SK-N-SH (cell line): Measurements from ENCODE around the gene EEF1AKMT4. TPM values are rescaled to one million over a fixed set of nuclear protein-coding genes. Genes with fewer than 3 reads are reported as not detected.

Experiments
- CTCF ChIA-PET: fragments of 300-600, 350-600 bp; formaldehyde crosslinking; extraction: SDS; loops from one replicate; lab custom pipeline; 2021; lab: Yijun Ruan, JAX
- POLR2A ChIA-PET: fragments of 350-600 bp; sonication (Branson Sonifier 250); formaldehyde crosslinking; extraction: SDS; loops from one replicate; lab custom pipeline; 2020; ENCODE audit warnings: antibody characterized with exemption, inconsistent platforms; lab: Yijun Ruan, JAX
- DNase-seq: peaks from one replicate; pipeline ENCODE4 v3.0.0; 2012
- H2AFZ ChIP-seq: fragments of 200-600 bp; sonication (generic); 2 replicates; pipeline ENCODE4 v1.8.1; 2016; ENCODE audit warnings: antibody characterized with exemption, mild to moderate bottlenecking, low read depth
- H3F3A ChIP-seq: fragments of 200-600 bp; sonication (generic); replicated peaks from 2 replicates; pipeline ENCODE3; 2016; ENCODE audit warnings: antibody characterized with exemption, mild to moderate bottlenecking; ENCODE audit not compliant: insufficient read depth
- H3K27ac ChIP-seq, 2 experiments: fragments of 200-500 bp in 1 of 2; fragments of 200-600 bp in 1 of 2; sonication (Bioruptor generic) in 1 of 2; sonication (generic), shearing (Covaris generic) in 1 of 2; 2 replicates each; pipeline versions ENCODE4 v1.5.1 to v1.6.1; 2014 to 2016; ENCODE audit warnings: low read depth in 2 of 2, inconsistent platforms in 1 of 2, low read length in 1 of 2, mild to moderate bottlenecking in 1 of 2, mixed read lengths in 1 of 2
- H3K27me3 ChIP-seq: fragments of 200-600 bp; sonication (generic), shearing (Covaris generic); 2 replicates; pipeline ENCODE4 v1.6.1; 2016; ENCODE audit warnings: mixed run types; ENCODE audit not compliant: insufficient read depth
- H3K36me3 ChIP-seq, 2 experiments: fragments of 200-500 bp in 1 of 2; fragments of 200-600 bp in 1 of 2; sonication (Bioruptor generic) in 1 of 2; sonication (generic) in 1 of 2; replicated peaks in 1 of 2; 2 replicates each; pipeline versions ENCODE3 to v1.5.1; 2014 to 2016; ENCODE audit warnings: low read length in 1 of 2, mild to moderate bottlenecking in 1 of 2; ENCODE audit not compliant: insufficient read depth in 2 of 2, control insufficient read depth in 1 of 2
- H3K4me1 ChIP-seq, 2 experiments: fragments of 200-500 bp in 1 of 2; fragments of 200-600 bp in 1 of 2; sonication (Bioruptor generic) in 1 of 2; sonication (generic), shearing (Covaris generic) in 1 of 2; 2 replicates each; pipeline versions ENCODE4 v1.5.1 to v1.6.1; 2014 to 2016; ENCODE audit warnings: low read depth in 1 of 2, low read length in 1 of 2, mixed run types in 1 of 2; ENCODE audit not compliant: insufficient read depth in 2 of 2, control insufficient read depth in 1 of 2
- H3K4me2 ChIP-seq: fragments of 200-600 bp; sonication (generic), shearing (Covaris generic); 2 replicates; pipeline ENCODE4 v1.6.1; 2017; ENCODE audit warnings: mixed run types
- H3K4me3 ChIP-seq, 2 experiments: fragments of 200-500 bp in 1 of 2; fragments of 200-600 bp in 1 of 2; sonication (Bioruptor generic) in 1 of 2; sonication (generic), shearing (Covaris generic) in 1 of 2; 2 replicates each; pipeline versions ENCODE4 v1.5.1 to v1.8.1; 2014 to 2016; ENCODE audit warnings: low read depth in 2 of 2, inconsistent platforms in 1 of 2, low read length in 1 of 2, mild to moderate bottlenecking in 1 of 2, mixed read lengths in 1 of 2, moderate library complexity in 1 of 2
- H3K79me2 ChIP-seq: fragments of 200-600 bp; sonication (generic); 2 replicates; pipeline ENCODE4 v1.8.1; 2017; ENCODE audit warnings: mild to moderate bottlenecking; ENCODE audit not compliant: insufficient read depth
- H3K9ac ChIP-seq: fragments of 200-600 bp; sonication (generic); 2 replicates; pipeline ENCODE4 v1.6.1; 2017; ENCODE audit warnings: mixed run types
- H3K9me2 ChIP-seq: fragments of 200-600 bp; sonication (generic); 2 replicates; pipeline ENCODE4 v1.6.1; 2017; ENCODE audit warnings: mixed run types
- H3K9me3 ChIP-seq: fragments of 200-600 bp; sonication (generic); 2 replicates; pipeline ENCODE4 v1.6.1; 2017; ENCODE audit warnings: mixed run types, mild to moderate bottlenecking, moderate library complexity
- H4K20me1 ChIP-seq: fragments of 200-600 bp; sonication (generic); 2 replicates; pipeline ENCODE4 v1.6.1; 2017; ENCODE audit warnings: mild to moderate bottlenecking, mixed run types; ENCODE audit not compliant: insufficient read depth
- ELF1 ChIP-seq: IDR thresholded peaks from 2 replicates; pipeline ENCODE4 v1.4.0; 2012
- EP300 ChIP-seq, 2 experiments: IDR thresholded peaks; 2 replicates each; pipeline versions ENCODE4 v1.4.0 to v1.6.1; 2012; ENCODE audit warnings: borderline replicate concordance in 1 of 2, low read depth in 1 of 2, low read length in 1 of 2
- EZH2phosphoT487 ChIP-seq: fragments of 200-600 bp; sonication (generic); IDR thresholded peaks from 2 replicates; pipeline ENCODE4 v1.6.1; 2017; ENCODE audit warnings: low read depth, mixed run types, mild to moderate bottlenecking, antibody characterized with exemption, moderate library complexity, borderline replicate concordance
- FOSL2 ChIP-seq: IDR thresholded peaks from 2 replicates; pipeline ENCODE4 v1.4.0; 2012; ENCODE audit warnings: low read depth, mild to moderate bottlenecking, moderate library complexity, borderline replicate concordance
- GABPA ChIP-seq: IDR thresholded peaks from 2 replicates; pipeline ENCODE4 v1.4.0; 2012; ENCODE audit warnings: low read depth, mild to moderate bottlenecking
- MAX ChIP-seq: IDR thresholded peaks from 2 replicates; pipeline ENCODE4 v1.4.0; 2012; ENCODE audit warnings: low read depth
- MXI1 ChIP-seq: IDR thresholded peaks from 2 replicates; pipeline ENCODE4 v1.6.1; 2012; ENCODE audit warnings: mild to moderate bottlenecking, low read depth, low read length, improper control_type of control experiment
- NRF1 ChIP-seq: IDR thresholded peaks from 2 replicates; pipeline ENCODE4 v1.6.1; 2012; ENCODE audit warnings: low read depth, mild to moderate bottlenecking, low read length
- PBX3 ChIP-seq: IDR thresholded peaks from 2 replicates; pipeline ENCODE4; 2012
- RAD21 ChIP-seq: IDR thresholded peaks from 2 replicates; pipeline ENCODE4 v1.6.1; 2012; ENCODE audit warnings: mild to moderate bottlenecking, low read length
- RFX5 ChIP-seq: IDR thresholded peaks from 2 replicates; pipeline ENCODE4 v1.6.1; 2012; ENCODE audit warnings: mild to moderate bottlenecking, improper control_type of control experiment, low read length
- RXRA ChIP-seq: IDR thresholded peaks from 2 replicates; pipeline ENCODE4 v1.4.0; 2012; ENCODE audit warnings: low read depth, mild to moderate bottlenecking, borderline replicate concordance
- TAF1 ChIP-seq: IDR thresholded peaks from 2 replicates; pipeline ENCODE4 v1.6.1; 2012; ENCODE audit warnings: low read depth, mild to moderate bottlenecking, low read length, moderate library complexity, borderline replicate concordance
- WGBS: methylation state at CpG from one replicate; pipeline ENCODE4 v1.1.6; 2017; ENCODE audit warnings: low lambda C conversion rate; 5-methylcytosine and 5-hydroxymethylcytosine counted together
- polyA plus RNA-seq, 3 experiments: library from polyadenylated mRNA; depleted of rRNA; stranded (reverse); fragments of >200 nt; gene quantifications; 2 replicates each; pipeline ENCODE4 v1.2.3, GENCODE V29; 2012

The EEF1AKMT4 gene
- polyA plus RNA-seq, 1 of the 3 experiments (the other 2 are of a cell fraction): 9.3 TPM

- WGBS: 83% methylated on average over 10 of the region's 19 CpGs
- H2AFZ ChIP-seq: no peak overlapping the region
- H4K20me1 ChIP-seq: no peaks in the 10 kb centered on the region
- peaks cover 21% of the 10 kb centered on the region for H3K27me3 ChIP-seq
- POLR2A ChIA-PET: no interaction called here
- H3K9me3 ChIP-seq: no peaks in the 10 kb centered on the region
- H3K36me3 ChIP-seq: no peaks in the 10 kb centered on the region
- H3K9me2 ChIP-seq: no peaks in the 10 kb centered on the region
- H3F3A ChIP-seq: no peaks in the 10 kb centered on the region
- H3K27ac ChIP-seq: no peak overlapping the region
- TF ChIP-seq RFX5 (no peak), ELF1 (no peak), FOSL2 (no peak), EP300 (IDR thresholded peaks at IDR 0.05; ENCODE audit: borderline replicate concordance in 1 of 2, low read depth in 1 of 2, low read length in 1 of 2) (no peak), GABPA (no peak), TAF1 (no peak), RXRA (no peak), EZH2phosphoT487 (no peak), PBX3 (no peak), RAD21 (no peak), MAX (no peak), NRF1 (no peak)
- H3K4me3 ChIP-seq: no peak overlapping the region
- CTCF ChIA-PET: interaction anchor here (0.6 to 2.6 kb wide), 8 partner anchors 9 to 339 kb away, joined by 3 to 8 read pairs (median 4); partner anchors contain the start of genes ABCC5 and EEF1AKMT4
- H3K4me1 ChIP-seq: peaks cover 0 to 18% of the 10 kb centered on the region in 2 experiments; a peak in 2 of 4 replicates
- DNase-seq: no peak
- no peaks in the 10 kb centered on the region for H3K79me2 ChIP-seq
- H3K9ac ChIP-seq: no peak overlapping the region
- 0 out of 2 replicates have a peak overlapping the region, but pooled peaks have one; percentile 17 for H3K4me2 ChIP-seq
Observed at GRCh38 chr3:184234671-184235380, 14.6 kb upstream of the EEF1AKMT4 start.

GRCh38 chr3:184235381-184236032 lies 14.0 kb upstream of the EEF1AKMT4 start:
- H3K4me3 ChIP-seq: no peak overlapping the region
- no peaks in the 10 kb centered on the region for H3K36me3 ChIP-seq
- H4K20me1 ChIP-seq: no peaks in the 10 kb centered on the region
- no peaks in the 10 kb centered on the region for H3K9me2 ChIP-seq
- no peaks in the 10 kb centered on the region for H3K9me3 ChIP-seq
- 86% methylated on average over 4 of the region's 4 CpGs for WGBS
- H2AFZ ChIP-seq: no peak overlapping the region
- no peaks in the 10 kb centered on the region for H3F3A ChIP-seq
- H3K79me2 ChIP-seq: no peaks in the 10 kb centered on the region
- H3K27me3 ChIP-seq: peaks cover 15% of the 10 kb centered on the region
- TF ChIP-seq MXI1: no peak
- peaks cover 0 to 13% of the 10 kb centered on the region in 2 experiments; a peak in 2 of 4 replicates for H3K4me1 ChIP-seq
- POLR2A ChIA-PET: no interaction called here
- no peak overlapping the region for H3K9ac ChIP-seq
- no peak for DNase-seq
- CTCF ChIA-PET: interaction anchor here (1.7 to 3.5 kb wide), 3 partner anchors 7 to 90 kb away, joined by 5 to 25 read pairs (median 8); partner anchors contain the start of genes EEF1AKMT4 and VWA5B2
- no peak overlapping the region for H3K27ac ChIP-seq
- H3K4me2 ChIP-seq: no peak overlapping the region
